Gastrocnemius medialis (tissue), 4 donors: ENCODE data around the gene ERICH6B. TPM values are rescaled to one million over a fixed set of nuclear protein-coding genes. Genes with fewer than 3 reads are reported as not detected.

Experiments used
- ATAC-seq, 2 donors: fragments of 150-250 bp; one replicate each; pipeline ENCODE4 v1.9.1; 2016
- DNase-seq, 2 donors: peaks; one replicate each; pipeline ENCODE4 v3.0.0-alpha.2; 2019
- H3K27ac ChIP-seq, 4 donors: fragments of 200-600 bp; sonication (generic); 1 replicate in 1 of 4; 2 replicates in 3 of 4; pipeline ENCODE4 v1.5.1; 2016 to 2018; ENCODE audit warnings: mild to moderate bottlenecking in 2 of 4, moderate library complexity in 1 of 4
- H3K27me3 ChIP-seq, 3 donors: fragments of 200-600 bp; sonication (generic) in 2 of 3; 1 replicate in 1 of 3; 2 replicates in 2 of 3; pipeline versions ENCODE4 v1.5.1 to v1.6.0; 2016 to 2019; ENCODE audit warnings: mild to moderate bottlenecking in 1 of 3, moderate library complexity in 1 of 3
- H3K36me3 ChIP-seq, 2 donors: fragments of 200-600 bp; sonication (generic) in 1 of 2; one replicate each; pipeline ENCODE4 v1.5.1; 2017 to 2018
- H3K4me1 ChIP-seq, 2 donors: fragments of 200-600 bp; sonication (generic) in 1 of 2; one replicate each; pipeline ENCODE4 v1.5.1; 2016 to 2017; ENCODE audit warnings: mild to moderate bottlenecking in 2 of 2
- H3K4me3 ChIP-seq, 4 donors: fragments of 200-600 bp; sonication (generic) in 3 of 4; 1 replicate in 1 of 4; 2 replicates in 3 of 4; pipeline ENCODE4 v1.5.1; 2016 to 2019; ENCODE audit warnings: mild to moderate bottlenecking in 2 of 4
- H3K9me3 ChIP-seq, 3 donors: fragments of 200-600 bp; sonication (generic) in 2 of 3; 1 replicate in 1 of 3; 2 replicates in 2 of 3; pipeline ENCODE4 v1.5.1; 2016 to 2019
- CTCF ChIP-seq, 5 experiments: fragments of 450-650 bp in 3 of 5; fragments of 200-600 bp in 2 of 5; sonication (generic) in 2 of 5; IDR thresholded peaks in 4 of 5; conservative IDR thresholded peaks in 1 of 5; 1 replicate in 4 of 5; 2 replicates in 1 of 5; pipeline ENCODE4 v1.5.1; 2016 to 2019; ENCODE audit warnings: antibody characterized with exemption in 5 of 5, mild to moderate bottlenecking in 3 of 5, moderate library complexity in 3 of 5
- POLR2A ChIP-seq, 2 donors: fragments of 450-650 bp; IDR thresholded peaks; one replicate each; pipeline ENCODE4 v1.6.1; 2017; ENCODE audit warnings: antibody characterized with exemption in 2 of 2, mild to moderate bottlenecking in 2 of 2, moderate library complexity in 2 of 2
- in situ Hi-C, 4 donors: fragments of 200-750 bp; cut with MboI; loops; one replicate each; pipeline versions ENCODE4 v1.15.0 to v1.8.0; 2017; ENCODE audit warnings: low sequenced_read_pairs in 4 of 4
- intact Hi-C: fragments of 100-400 bp; cut with DNase I; formaldehyde crosslinking; loops from one replicate; pipeline ENCODE4 v1.15.1; 2023; ENCODE audit warnings: low total_unique reads
- total RNA-seq, 4 donors: library from RNA; depleted of rRNA; stranded (reverse); fragments of >200 nt; gene quantifications; one replicate each; pipeline versions ENCODE4 v1.1.0 to v1.2.3, GENCODE V29; 2016

Gene ERICH6B
- total RNA-seq, 4 donors from 2014 or later = not detected

GRCh38 chr13:45500492-45501174 is 114.9 kb downstream of the ERICH6B start:
- DNase-seq (no peak), ATAC-seq (no peak)
- H3K9me3 ChIP-seq = no peaks in the 10 kb centered on the region
- H3K4me1 ChIP-seq = no peaks in the 10 kb centered on the region
- in situ Hi-C loops (loop anchor here in 2 of 4 donors (25.0 kb wide), 3 partner anchors 463 to 662 kb away; no protein-coding TSS in a partner anchor), intact Hi-C loops (no loop called here)
- peaks cover 0 to 71% of the 10 kb centered on the region in 2 donors for H3K36me3 ChIP-seq
- no peaks in the 10 kb centered on the region for H3K27me3 ChIP-seq
- H3K27ac ChIP-seq = no peak overlapping the region
- no peak overlapping the region for H3K4me3 ChIP-seq
- TF ChIP-seq POLR2A (IDR thresholded peaks at IDR 0.05) (no peak), CTCF (IDR thresholded peaks at IDR 0.05 in 4 of 5, conservative IDR thresholded peaks at IDR 0.05 in 1 of 5) (no peak)

- H3K4me3 ChIP-seq = no peak overlapping the region
- H3K27ac ChIP-seq = no peak overlapping the region
- TF ChIP-seq CTCF (IDR thresholded peaks at IDR 0.05 in 4 of 5, conservative IDR thresholded peaks at IDR 0.05 in 1 of 5) = no peak
- no peak for TF ChIP-seq POLR2A (IDR thresholded peaks at IDR 0.05)
- intact Hi-C loops (no loop called here), in situ Hi-C loops (loop anchor here in 1 of 4 donors (10.0 kb wide), 1 partner anchor 132 kb away; no protein-coding TSS in a partner anchor)
- H3K27me3 ChIP-seq = no peaks in the 10 kb centered on the region
- H3K36me3 ChIP-seq = peaks cover 0 to 67% of the 10 kb centered on the region in 2 donors
- no peaks in the 10 kb centered on the region for H3K9me3 ChIP-seq
- DNase-seq (no peak), ATAC-seq (no peak)
- no peaks in the 10 kb centered on the region for H3K4me1 ChIP-seq
Measured at GRCh38 chr13:45496942-45497341, 118.6 kb downstream of the ERICH6B start.

- Histone ChIP-seq H3K36me3 (peaks cover 0 to 63% of the 10 kb centered on the region in 2 donors), H3K4me3 (no peak overlapping the region), H3K9me3 (no peaks in the 10 kb centered on the region), H3K27me3 (no peaks in the 10 kb centered on the region), H3K27ac (no peak overlapping the region), H3K4me1 (no peaks in the 10 kb centered on the region)
- intact Hi-C loops (no loop called here), in situ Hi-C loops (loop anchor here in 1 of 4 donors (10.0 kb wide), 1 partner anchor 128 kb away; no protein-coding TSS in a partner anchor)
- ATAC-seq = no peak
- TF ChIP-seq CTCF (IDR thresholded peaks at IDR 0.05 in 4 of 5, conservative IDR thresholded peaks at IDR 0.05 in 1 of 5) (no peak), POLR2A (IDR thresholded peaks at IDR 0.05) (no peak)
- no peak for DNase-seq
Measured at GRCh38 chr13:45492538-45492937, 123.0 kb downstream of the ERICH6B start.

Other genes with a start within 250 kb of the ERICH6B start
- gene SLC25A30, start 197.4 kb downstream of the ERICH6B start, total RNA-seq = 10 to 100 TPM in 3 of 4 donors, 1 to 10 TPM in 1; 4.2 to 27.1 (median 14.6) TPM
- 10 to 100 TPM; 10.4 to 20.3 (median 17.8) TPM for gene COG3, start 150.8 kb downstream of the ERICH6B start, total RNA-seq
- gene CBY2, start 86.6 kb upstream of the ERICH6B start, total RNA-seq = not detected
- gene SIAH3, start 236.0 kb upstream of the ERICH6B start, total RNA-seq = not detected